HG03442 (cell line): ENCODE measurements around the gene INPP5F.
A peak's percentile ranks its signal among the peaks of the same experiment; 100 is the strongest.
"Not testable (repeated sequence)": the region's sequence is repeated elsewhere in the genome, so short reads cannot be mapped to it uniquely, and the experiment has no call there.

Source experiments
- ATAC-seq: cut with Tn5 transposase; IDR thresholded peaks from one replicate; pipeline ENCODE4 v1.9.1; 2021; ENCODE audit warnings: mild to moderate bottlenecking, moderate library complexity; ENCODE audit not compliant: unreplicated experiment

The INPP5F gene

DNA sequence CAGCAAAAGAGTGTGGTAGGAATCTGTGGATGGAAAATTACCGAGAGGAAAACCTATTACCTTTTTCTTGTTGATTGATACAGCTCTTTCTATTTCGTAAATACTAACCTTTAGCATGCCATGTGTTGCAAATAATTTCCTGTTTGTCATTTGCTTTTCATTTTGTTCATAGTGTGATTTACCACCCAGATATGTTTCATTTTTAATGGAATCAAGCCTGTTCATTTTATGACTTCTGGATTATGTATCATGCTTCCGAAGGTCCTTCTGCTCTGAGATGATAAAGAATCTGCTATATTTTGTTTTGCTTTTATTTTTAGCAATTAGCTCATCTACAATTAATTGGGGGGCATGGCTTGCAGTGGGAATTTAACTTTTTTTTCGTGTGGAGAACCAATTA, 46.5 kb downstream of the INPP5F start:
- no peak for ATAC-seq

DNA sequence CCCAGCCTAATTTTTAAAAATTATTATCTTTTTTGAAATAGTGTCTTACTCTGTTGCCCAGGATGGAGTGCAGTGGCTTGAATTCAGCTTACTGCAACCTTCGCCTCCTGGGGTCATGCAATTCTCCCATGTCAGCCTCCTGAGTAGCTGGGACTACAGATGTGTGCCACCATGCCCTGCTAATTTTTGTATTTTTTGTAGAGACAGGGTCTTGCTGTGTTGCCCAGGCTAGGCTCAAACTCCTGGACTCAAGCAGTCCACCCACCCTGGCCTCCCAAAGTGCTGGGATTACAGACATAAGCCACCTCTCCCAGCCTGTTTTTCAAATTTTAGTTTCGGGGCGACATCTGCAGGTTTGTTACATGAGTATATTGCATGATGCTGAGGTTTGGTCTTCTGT, 47.2 kb downstream of the INPP5F start:
- not testable (repeated sequence) for ATAC-seq

DNA sequence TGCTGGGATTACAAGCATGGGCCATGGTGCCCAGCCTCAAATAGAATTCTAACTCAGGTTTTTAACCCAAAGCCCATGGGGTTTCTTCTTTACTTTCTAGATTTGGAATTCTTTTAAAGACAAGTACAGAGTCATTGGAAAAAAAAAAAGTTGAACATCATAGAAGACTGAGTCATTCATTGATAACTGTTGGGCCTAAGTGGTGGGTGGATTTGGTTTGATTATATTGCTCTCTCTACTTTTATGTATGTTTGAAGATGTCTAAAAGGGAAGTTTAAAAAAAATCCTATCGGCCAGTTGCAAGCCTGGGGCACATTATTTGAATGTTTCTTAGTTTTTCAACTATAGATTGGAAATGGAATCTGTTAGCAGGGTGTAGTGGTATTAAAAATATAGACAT, 49.7 kb downstream of the INPP5F start:
- ATAC-seq: no peak

DNA sequence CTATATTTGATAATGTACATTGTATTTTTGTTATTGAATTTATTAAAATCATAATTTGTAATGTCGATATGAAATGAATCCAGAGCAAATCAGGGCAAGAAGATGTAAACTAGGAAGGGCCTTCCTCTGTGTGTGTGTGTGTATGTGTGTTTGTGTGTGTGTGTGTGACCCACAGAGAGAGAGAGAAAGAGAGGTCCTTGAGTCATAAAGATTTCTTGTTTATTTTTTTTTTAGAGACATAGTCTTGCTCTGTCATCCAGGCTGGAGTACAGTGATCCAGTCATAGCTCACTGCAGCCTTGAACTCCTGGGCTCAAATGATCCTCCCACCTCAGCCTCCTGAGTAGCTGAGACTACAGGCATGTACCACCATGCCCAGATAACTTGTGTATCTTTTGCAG, 50.7 kb downstream of the INPP5F start:
- ATAC-seq: no peak

DNA sequence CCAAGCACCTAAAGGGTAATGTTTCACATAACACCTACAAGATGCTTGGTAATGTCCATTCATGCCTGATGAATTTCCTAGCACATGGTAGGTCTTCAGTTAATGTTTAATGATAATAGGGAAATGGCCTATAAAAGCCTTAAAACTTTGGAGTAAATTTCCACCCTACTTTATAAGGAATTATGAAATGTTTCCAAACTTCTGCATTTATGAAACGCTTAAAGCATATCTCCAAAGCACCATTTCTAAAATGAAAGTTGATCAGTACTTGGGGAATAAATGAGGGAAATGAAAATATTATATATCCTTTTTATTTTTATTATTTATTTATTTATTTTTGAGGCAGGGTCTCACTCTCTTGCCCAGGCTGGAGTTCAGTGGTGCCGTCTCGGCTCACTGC, 51.8 kb downstream of the INPP5F start:
- ATAC-seq: no peak

DNA sequence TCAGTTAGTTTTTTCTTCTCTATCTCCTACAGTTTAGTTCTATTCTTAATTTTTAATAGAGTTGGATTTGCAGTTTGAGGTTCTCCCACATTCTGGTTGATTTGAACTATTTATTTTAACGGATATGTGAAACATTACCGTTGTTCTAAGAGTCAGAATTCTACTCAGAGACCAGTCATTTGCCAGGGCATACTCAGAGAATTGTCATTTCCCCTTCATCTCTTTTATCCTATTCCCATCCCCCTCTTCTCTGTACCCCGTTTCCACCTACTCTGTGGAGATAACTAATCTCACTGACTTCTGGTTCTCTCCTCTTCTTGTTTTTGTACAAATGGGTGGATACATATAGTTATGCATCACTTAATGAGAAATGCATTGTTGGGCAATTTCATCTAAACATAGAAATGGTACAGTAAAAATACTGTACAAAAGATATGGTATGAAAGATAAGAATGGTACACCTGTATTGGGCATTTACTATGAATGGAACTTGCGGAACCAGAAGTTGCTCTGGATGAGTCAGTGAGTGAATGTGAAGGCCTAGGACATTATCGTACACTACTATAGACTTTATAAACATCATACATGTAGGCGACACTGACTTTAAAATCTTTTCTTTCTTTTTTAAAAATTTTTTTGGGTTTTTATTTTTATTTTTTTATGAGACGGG, 53.1 kb downstream of the INPP5F start:
- no peak for ATAC-seq

DNA sequence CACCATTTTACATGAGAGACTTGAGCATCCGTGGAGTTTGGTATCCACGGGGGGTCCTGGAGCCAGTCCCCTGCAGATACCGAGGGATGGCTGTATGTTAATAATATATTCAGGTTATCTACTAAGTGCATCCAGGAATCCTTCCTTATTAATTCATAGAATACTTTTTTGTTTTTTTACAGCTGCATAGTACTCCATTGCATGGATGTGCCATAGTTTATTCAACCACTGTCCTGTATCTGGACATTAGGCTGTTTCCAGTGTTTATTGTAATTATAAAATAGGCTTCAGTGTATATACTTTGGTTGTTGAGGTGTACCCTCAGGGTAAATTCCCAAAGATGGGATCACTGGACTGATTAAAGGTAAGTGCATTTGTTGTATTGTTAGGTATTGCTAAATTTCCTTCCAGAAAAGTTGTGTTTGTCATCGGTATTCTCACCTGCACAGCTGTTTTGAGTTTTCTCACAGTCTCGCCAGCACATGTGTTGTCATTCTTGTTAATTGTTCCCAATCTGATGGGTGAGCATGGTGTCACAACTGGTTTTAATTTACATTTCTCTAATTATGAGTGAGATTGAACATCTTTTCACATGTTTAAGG, 55.1 kb downstream of the INPP5F start:
- no peak for ATAC-seq

DNA sequence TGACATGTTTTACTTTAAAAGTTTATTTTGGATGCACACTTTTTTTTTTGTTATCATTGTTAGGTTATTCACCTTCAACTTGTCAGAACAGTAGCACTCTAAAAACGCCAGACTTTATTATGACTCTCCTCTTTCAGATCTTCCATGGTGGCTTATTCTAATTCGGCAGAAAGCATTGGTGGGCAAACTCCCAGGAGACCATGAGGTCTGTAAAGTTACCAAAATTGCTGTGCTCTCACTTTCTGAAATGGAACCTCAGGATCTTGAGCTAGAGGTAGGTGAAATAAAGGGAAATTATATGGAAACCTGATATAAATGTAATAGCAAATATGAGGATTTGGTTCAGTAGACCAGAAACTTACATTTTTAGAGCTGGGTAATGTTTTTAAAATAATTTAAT, 55.6 kb downstream of the INPP5F start:
- ATAC-seq: no peak

DNA sequence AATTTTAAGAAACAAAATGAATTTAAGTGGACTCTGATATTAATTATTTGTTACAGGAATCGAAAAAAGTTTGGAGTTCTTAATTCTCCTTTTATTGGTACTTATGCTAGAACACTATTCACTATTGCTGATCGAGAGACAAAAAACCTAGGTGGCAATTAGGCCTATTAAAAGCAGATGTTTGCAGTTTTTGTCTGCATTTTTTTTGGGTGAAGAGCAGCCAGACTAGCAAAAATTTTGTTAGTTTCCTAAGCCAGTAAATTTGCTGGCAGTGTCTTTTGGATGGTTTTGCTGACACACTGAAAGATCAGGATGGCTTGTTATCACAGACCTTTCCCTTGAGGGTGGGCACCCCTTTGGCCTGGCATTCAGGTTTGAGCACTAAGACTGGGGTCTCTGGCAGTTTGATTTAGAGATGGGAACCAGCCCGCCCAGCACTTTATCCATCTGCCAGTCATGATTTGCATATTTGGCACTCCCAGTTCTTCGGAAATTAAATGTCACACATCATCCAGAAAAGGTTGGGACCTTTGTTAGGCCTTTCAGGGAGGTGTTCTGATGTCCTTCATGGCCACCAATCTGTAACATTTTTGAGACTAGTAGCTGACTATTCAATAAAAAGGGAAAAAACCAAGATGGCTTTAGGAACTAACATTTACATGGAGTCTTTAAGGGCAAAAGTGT, 57.3 kb downstream of the INPP5F start:
- ATAC-seq: no peak

DNA sequence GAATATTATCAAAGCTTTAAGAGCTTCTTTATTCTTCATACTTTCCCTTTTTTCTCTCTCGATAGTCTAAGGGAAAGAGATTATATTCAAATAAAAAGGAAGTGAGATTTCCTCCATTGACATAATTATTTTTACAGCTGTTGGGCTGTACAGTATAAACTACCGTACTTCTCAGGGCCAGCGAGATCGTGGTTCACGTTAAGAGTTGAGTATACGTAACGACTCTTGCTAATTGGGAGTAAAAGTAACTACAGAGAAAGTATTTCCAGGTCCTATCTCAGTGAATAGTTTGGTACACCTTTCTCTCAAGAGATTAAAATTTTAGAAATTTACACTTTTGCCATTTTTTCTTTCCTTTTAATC, 57.8 kb downstream of the INPP5F start:
- ATAC-seq: no peak

DNA sequence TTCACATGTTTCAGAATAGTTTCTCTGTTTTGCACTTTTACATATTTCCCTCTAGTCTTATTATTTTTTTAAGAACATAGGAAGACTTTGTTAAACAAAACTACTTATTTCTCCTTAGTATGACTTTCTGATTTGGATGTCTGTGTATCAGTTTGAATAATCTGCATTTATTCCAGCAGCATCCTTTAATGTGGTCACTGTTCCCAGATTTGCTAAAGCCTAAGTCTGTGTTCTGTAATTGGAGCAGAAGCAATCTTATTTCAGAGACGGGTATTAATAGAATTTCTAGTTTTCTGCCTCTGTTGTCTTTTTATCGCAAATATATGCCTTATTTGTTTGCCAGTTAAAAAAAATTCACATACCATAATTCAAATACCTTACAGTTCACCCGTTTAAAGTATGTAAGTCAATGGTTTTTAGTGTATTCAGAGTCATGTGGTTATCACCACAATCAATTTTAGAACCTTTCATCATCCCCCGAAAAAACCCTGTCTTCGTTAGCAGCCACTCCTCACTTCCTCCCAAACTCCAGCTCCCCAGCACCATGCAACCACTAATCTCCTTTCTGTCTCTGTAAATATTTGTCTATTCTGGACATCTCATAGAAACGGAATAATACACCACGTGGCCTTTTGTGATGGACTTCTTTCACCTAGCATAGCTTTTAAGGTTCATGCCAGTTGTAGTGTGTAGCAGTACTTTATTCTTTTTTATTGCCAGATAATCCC, 58.7 kb downstream of the INPP5F start:
- ATAC-seq: peak; percentile 77

DNA sequence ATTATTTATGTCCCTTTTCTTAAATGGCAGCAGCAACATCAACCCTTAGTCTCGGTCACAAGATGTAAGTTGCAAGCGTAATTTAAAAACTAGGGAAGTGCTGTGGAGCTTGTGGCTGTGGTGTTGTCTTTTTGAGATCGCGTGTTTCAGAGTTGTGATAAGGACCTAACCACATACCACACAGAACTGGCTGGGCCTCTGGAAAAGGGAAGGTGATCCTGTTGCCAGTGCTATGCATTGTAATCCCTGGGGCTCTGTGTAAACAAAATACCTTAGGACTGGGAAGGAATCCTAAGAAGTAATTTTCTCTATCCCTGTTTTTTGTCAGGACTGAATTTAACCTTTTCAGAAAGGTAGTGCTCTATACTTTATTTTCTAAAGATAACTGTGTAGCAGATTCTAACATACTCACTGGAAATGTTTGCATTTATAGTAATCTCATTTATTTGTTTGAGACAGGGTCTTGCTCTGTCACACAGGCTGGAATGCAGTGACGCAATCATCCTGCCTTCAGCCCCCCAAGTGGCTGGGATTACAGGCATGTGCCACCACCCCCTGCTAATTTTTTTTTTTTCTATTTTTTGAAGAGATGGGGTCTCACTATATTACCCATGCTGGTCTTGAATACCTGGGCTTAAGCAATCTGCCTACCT, 60.4 kb downstream of the INPP5F start:
- ATAC-seq: no peak

DNA sequence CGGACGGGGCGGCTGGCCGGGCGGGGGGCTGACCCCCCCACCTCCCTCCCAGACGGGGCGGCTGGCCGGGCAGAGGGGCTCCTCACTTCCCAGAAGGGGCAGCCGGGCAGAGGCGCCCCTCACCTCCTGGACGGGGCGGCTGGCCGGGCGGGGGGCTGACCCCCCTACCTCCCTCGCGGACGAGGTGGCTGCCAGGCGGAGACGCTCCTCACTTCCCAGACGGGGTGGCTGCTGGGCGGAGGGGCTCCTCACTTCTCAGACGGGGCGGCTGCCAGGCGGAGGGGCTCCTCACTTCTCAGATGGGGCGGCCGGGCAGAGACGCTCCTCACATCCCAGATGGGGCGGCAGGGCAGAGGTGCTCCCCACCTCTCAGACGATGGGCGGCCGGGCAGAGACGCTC, 69.3 kb downstream of the INPP5F start:
- ATAC-seq: not testable (repeated sequence)

DNA sequence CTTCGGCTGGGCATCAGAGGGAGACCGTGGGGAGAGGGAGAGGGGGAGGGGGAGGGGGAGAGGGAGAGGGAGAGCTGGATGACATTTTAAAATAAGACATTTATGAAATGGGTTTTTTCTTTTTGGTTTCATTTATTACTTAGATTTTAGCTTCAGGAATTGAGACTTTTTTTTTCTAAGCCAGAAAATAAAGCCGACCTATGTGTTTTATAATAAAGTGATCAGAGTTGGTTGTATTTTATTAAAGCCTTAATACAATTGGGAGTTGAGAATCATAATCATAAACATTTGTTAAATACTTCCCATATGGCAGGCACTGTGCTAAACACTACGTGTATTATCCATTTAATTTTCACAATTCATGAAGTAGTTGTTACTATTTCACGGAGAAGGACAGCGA, 70.2 kb downstream of the INPP5F start:
- ATAC-seq: no peak

DNA sequence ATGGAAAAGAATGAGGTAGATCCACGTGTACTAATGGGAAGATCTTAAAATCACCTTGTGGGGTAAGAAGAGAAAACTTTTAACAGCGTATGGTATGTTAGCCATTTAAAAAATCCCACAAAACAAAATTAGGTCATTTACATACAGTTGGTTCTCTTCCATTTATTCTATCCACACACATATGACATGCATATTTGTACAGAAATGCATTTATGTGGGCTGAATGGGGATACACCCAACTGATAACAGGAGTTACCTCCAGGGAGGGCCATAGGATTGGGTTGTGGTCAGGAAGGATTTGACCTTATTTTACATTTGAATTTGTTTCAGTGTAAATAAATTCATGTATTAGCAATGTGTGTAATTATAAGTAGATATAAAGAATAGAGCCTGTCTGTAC, 75.3 kb downstream of the INPP5F start:
- no peak for ATAC-seq

DNA sequence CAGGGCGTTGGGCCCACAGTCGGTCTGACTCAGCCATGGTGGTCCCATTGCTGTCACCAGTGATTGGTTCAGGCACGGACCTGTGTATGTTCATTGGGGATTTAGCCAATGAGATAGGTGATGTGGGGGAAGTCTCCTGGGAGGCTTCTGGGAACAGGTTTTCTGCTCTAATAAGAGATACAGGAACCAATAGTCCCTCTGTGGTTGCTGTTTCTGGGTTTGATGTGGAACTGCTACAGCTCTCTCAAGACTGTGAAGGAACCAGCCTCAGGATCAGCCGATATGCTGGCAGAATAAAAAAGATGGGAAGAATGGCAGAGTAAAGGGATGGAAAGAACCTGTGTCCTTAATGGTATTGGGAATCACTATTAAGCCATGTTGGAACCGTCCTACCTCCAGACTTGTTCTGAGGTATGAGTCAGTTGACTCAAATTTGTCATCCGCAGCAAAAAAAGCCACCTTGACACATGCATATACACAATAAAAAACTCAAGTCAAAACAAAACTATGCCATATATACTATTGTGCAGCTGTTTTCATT, 76.2 kb downstream of the INPP5F start:
- no peak for ATAC-seq

DNA sequence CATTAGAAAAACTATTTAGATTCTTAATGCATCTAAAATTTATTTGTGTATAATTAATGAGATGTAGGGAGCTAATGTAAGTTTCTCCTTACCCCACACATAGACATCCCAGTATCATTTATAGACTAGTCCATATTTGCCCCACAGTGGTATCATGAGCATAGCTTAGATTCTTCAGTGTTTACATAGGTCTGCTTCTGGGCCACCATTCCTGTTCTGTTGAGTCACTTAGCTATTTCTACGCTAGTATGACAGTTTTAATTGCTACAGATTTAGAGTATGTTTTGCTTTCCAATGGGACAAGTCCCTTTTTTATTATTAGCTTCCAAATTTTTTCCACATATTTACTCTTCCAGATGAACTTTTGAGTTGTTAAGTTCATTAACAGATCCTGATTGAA, 77.4 kb downstream of the INPP5F start:
- ATAC-seq: no peak

DNA sequence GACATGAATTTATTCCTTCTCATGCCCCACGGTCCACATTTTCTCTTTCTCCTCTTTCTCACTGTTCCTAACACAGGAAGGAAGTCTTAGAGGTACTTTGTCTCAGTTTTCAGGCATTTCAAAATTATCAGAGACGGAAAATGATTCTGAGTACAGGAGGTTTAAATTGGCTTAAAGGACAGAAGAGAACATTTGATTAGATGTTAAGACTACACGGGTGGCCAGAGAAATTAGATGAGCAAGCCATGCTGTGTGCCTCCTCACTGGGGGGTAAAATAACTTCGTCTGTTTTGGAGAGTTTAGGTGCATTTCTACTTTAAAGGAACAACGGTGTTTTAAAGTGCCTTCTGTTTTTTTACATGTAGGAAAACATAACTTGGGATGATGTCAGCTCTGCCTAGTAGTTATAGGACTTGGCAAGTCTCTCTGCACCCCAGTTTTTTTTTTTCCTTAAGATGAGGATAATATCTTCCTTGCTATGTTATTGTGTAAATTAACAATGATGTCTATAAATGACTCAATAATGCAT, 79.9 kb downstream of the INPP5F start:
- no peak for ATAC-seq

DNA sequence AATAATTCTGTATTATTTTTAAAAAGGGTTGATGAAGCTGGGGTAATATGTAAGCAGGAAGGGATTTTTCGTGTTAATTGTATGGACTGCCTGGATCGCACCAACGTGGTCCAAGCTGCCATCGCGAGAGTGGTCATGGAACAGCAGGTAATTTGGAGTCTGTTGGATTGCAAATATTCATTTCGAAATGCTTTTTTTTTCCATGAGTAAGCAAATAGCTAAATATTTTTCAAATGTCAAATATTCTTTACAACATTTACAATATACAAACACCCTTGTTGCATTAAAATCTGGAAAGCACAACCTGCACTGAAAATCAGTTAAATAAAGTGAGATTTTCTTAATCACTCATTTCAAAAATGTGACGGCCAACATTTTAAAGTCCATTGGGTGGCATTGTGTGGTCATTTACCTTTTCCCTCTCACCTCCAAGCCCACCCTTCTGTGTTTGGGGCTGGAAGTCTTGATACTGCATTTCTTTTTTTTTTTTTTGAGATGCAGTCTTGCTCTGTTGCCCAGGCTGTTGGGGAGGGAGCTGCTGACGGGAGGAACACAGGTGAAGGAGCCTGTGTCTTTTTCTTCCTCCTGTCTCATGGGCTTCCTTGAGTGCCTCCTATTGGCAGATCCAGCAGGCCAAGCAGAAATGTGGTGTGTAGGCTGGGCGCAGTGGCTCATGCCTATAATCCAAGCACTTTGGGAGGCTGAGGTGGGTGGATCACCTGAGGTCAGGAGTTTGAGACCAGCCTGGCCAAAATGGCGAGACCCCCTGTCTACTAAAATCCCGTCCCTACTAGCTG, 80.7 kb downstream of the INPP5F start:
- no peak for ATAC-seq
